SIG-M5 treated with dmso at 0.1 percent for 504 hours (cell line): Measurements from ENCODE around the gene IGSF8.
A peak's percentile ranks its signal among the peaks of the same experiment; 100 is the strongest.

Experiments used
- DNase-seq: peaks from one replicate; lab custom pipeline; 2025; ENCODE audit not compliant: unreplicated experiment; lab: John Stamatoyannopoulos, UW

IGSF8 gene

GRCh38 chr1:160104486-160104885 lies 6.1 kb upstream of the IGSF8 start:
- no peak for DNase-seq

- DNase-seq: no peak
These were observed 5.4 kb upstream of the IGSF8 start for GRCh38 chr1:160103658-160104408.

- no peak for DNase-seq
These were observed 3.5 kb upstream of the IGSF8 start for GRCh38 chr1:160101717-160102522.

DNA sequence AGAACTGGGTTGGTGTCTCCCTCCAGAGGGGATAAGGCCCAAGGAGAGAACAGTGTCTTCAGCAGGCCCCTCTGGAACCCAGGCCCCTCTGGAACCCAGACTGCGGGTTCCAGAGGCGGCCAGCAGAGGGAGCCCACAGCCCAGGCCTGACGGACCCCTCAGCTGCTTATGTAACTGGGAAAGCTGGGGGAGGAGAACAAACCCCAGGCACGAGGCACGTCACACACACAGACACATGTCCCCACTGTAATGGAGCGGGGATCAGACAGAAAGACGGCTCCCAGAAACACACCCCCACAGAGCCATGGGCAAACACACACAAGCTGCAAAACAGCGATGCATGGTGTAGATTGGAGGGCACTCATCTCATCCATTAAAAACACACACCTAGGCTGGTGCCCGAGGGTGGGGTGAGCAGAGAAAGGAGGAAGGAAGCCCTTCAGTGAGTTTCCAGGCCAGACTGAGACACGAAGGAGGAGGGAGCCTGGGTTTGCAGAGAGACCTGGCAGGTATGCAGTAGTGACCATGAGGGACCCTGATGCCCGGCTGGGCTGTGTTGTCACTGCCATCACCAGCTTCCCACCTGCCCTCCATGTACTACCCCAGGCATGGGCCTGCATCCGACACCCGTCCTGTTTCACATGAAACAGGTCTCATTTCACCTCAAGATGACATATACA lies 2.8 kb upstream of the IGSF8 start:
- peak; percentile 95 for DNase-seq

DNA sequence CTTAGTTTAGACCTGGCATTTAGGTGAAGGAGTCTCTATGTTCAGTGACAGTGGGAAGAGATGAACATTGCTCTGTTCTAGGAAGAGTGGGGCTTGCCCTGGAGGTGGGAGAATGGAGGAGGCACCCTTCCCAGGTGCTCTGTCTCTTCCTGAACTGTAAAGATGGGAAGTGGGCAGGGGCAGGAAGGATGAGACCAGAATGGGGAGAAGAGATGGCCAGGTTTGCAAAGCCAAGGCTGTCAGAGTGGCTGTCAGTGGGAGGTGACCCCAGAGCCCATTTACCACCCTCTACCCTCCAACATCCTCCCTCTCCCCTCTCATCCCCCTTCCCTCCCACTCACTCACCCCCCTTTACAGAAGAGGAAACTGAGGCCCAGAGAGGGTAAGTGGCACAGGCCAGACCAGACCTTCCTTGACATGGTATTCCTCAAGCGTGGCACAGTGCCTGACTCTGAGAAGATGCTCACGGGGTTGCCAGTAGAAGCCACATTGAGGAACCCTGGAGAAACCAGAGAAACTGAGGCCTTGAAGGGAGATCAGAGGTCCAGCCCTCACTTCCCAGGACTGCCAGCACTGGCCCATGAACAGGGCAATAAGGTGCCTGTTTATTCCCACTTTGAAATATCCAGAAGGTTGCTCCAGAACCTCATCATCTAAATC lies 1.4 kb upstream of the IGSF8 start:
- DNase-seq: no peak

- DNase-seq: peak; percentile 93
These were observed 588 bp upstream of the IGSF8 start for GRCh38 chr1:160098852-160099561.

GRCh38 chr1:160097151-160097910 lies 1.1 kb downstream of the IGSF8 start:
- DNase-seq: no peak

DNA sequence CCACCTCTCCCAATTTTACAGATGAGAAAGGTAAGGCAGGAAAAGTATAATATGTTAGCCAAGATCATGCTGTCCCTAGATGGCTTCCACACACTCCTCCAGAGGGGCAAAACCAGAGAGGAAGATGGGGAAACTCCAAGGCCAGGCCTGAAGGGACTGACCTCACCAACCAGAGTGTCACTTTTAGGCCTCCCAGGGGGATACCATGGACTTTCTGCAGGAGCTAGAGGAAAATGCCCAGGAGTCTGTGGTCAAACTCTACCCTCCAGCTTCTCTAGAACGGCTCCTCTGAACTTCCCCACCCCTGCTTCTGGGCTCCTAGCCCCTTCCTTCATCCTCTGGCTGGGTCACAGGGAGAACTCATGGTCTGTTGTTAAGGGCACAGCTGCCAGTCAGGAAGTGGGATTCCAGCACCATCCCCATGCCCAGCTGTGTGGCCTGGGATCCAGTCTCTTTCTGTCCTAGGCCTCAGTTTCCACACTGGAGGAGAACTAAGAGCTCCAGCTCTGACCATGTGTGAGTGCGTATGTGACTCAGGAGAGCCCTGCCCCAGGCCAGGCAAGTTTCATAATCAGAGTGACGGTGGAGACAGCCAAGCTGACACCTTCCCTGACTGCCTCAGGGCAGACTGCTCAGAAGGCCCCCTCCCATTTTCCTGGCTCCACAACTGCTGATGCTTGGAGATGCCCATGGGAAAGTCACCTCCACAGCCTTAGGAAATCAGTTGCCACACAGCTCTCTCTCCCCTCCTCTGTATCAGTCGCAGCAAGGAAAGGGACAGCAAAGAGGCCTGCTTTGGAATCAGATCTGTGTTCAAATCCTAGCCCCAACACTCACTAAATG lies 1.9 kb downstream of the IGSF8 start:
- peak; percentile 25 for DNase-seq

DNA sequence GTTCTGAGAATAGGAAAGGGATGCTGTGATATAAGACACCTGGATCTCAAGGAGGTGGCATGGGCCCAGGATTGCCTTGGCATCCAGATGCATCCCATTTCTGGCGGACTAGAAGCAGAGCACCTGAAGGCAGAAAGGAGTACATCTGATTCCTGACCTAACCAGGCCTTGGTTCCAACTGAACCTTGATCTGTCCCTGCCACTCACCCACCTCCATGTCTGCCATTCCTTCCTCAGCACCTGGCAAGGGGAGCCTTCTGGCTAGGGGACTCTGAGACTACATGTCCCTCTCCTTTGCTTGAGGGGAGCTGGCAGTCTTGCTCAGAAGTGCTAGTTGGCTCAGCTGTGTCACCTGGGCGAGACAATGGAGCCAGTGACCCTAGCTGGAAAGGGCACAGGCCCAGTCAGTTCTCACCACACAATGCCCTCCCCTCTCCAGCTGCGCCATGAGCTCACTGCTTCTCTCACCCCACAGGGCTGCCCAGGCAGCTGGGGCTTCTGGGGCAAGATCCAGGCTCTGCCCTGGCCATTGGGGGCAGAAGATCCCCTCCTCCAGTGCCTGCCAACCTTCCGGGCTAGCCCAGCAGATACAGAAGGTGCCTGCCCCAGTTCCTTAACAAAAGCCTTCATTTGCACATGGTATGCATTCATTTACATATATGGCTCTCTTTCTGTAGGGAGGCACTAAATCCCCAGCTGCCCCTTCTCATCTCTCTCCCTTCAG lies 2.9 kb downstream of the IGSF8 start:
- no peak for DNase-seq

- DNase-seq: no peak
These were observed 3.6 kb downstream of the IGSF8 start for GRCh38 chr1:160094806-160095205.

GRCh38 chr1:160094291-160094625 lies 4.2 kb downstream of the IGSF8 start:
- no peak for DNase-seq

DNA sequence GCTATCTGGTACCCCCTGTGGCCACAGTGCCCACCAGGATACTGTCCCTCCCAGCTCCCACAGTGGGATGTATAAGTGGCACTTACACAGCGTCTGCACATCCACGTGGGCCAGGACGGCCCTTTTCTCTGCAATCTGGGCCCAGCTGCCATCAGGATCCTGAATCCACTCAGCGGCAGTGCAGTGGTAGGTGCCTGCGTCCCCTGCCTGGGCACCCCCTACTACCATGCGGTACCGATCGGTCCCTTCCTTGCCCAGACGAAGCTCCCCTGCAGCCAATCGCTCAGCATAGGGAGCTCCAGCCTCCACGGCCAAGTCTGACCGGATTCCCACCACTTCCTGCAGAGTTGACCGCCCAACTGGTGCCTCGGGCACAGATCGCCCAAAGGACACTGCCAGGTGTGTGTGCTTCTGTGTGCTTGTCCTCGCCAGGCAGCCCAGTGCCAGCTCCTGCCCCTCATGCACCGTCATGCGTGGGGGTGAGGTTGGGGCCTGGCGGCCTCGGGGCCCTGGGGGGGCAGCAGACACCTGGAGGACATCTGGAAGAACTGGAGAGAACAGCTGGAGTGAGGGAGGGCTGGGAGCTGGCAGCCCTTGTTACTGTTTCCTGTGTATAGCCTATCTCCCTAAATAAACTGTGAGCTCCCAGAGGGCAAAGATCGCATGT lies 4.7 kb downstream of the IGSF8 start:
- no peak for DNase-seq

DNA sequence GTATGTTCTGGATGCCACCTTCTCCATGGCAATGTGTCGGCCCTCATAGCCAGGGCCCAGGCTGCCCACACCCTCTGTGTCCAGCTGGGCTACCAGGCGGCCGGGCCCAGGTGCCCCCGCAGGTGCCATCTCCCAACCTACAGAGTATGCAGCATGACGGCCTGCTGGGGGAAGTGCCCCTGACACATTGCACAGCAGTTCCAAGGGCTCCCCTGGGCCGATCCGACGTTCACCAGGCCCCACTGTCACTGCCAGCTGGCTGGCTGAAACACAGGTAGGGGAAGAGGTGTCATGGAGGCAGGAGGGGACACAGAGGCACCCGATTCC lies 5.4 kb downstream of the IGSF8 start:
- DNase-seq: no peak

DNA sequence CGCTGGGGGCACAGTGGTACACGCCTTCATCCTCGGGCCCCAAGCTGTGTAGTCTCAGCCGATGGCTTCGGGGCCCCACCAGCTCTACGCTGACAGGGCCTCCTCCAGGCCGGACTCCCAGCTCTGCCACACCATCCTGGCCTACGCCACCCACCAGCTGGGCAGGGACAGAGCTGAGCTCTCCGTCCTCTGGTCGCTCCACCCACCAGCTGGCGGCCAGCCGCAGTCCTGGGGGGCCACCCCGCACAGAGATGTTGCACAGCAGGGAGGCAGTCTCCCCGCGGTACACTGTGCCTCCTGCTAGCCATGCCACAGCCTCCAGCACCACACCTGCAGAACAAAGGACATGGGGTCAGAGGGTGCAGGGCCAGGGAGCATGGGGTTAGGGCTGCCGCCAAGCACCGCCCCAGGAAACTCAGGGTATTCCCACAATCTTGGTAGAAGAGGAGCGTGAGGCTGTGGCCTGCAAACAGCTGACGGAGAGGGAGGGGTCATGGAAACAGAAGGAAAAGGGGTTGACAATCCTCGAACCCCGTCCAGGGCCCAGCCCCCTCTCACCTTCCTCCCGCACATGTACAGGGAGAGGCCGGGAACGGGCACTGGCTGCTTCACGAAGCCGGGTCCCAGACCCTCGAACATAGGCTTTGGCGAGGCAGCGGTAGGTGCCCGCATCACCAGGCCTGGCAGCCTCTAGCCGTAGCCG lies 5.9 kb downstream of the IGSF8 start:
- no peak for DNase-seq

- no peak for DNase-seq
These were observed 6.7 kb downstream of the IGSF8 start for GRCh38 chr1:160091666-160092223.

DNA sequence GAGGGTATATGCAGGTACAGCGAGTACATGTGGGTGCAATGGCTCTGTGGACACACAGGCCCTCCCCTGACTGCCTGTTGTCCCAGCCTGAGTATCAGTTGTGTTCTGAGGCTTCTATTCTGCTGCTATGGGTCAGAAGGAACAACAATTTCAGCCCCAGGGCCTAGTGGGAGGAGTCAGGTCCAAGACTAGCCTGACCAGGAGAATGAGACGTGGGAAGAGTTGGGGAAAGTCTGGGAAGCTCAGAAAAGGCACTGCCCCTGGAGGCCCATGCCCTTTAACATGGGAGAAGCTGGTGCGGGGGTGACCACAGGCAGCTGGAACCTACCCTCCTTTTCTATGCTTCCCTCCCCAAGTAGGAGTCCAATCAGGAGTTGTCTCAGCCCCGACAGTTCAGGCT lies 7.7 kb downstream of the IGSF8 start:
- no peak for DNase-seq

DNA sequence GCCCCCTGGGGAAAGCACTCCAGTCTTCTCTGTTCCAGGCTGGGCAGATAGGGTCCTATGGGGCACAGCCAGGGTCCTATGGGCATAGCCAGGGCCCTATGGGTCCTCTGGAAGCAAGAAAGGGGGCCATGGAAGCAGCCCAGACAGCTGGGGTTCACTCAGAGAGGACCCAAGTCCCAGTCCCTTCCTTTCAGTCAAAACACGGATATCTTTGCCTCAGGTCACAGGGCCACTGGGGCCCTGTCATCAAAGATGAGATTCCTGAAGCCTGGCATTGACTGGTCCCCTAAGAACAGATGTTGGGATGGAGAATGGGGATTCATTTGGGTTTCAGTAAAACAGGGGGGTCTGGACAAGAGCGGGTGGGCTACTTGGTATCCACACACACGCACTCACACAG lies 8.5 kb downstream of the IGSF8 start:
- no peak for DNase-seq
